Myocyte (in vitro differentiated cells): Measurements from ENCODE around the gene GJA9. TPM values are rescaled to one million over a fixed set of nuclear protein-coding genes. Genes with fewer than 3 reads are reported as not detected.
"Not testable (repeated sequence)": the region's sequence is repeated elsewhere in the genome, so short reads cannot be mapped to it uniquely, and the experiment has no call there.

Experiments used
- DNase-seq: peaks from one replicate; pipeline ENCODE4 v3.0.0-alpha.2; 2012; ENCODE audit warnings: low read depth
- polyA plus RNA-seq: library from polyadenylated mRNA; unstranded; fragments of >200 nt; gene quantifications from one replicate; pipeline ENCODE4 v1.2.1, GENCODE V29; 2012; ENCODE audit warnings: missing spikeins
- total RNA-seq: library from RNA; depleted of rRNA; stranded (reverse); fragments of >200 nt; gene quantifications from 2 replicates; pipeline ENCODE4 v1.2.3, GENCODE V29; 2014

Gene GJA9
- total RNA-seq = not detected in 2 replicates
- 0.32 TPM for polyA plus RNA-seq

DNA sequence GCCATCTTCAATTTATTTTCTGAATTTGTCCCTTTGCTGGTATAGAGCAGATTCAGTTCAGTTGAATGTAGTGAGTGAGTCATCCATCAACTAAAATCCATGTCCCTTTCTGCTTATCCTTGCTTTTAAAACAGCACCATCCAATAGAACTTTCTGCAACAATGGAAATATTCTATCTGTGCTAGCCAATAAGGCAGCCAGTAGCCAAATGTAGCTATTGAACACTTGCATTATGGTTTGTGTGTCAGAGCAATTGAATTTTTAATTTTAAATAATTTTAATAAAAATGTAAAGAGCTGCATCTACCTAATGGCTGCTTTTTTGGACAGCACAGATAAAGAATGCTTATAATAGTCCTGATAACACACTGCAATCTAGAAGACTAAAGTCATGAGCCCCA is at the start of gene GJA9:
TSS of gene GJA9 (minus strand) at position 101 of the 400 bp plus-strand sequence. CDS start 5,489 bp downstream, outside the sequence.
- DNase-seq = no peak

DNA sequence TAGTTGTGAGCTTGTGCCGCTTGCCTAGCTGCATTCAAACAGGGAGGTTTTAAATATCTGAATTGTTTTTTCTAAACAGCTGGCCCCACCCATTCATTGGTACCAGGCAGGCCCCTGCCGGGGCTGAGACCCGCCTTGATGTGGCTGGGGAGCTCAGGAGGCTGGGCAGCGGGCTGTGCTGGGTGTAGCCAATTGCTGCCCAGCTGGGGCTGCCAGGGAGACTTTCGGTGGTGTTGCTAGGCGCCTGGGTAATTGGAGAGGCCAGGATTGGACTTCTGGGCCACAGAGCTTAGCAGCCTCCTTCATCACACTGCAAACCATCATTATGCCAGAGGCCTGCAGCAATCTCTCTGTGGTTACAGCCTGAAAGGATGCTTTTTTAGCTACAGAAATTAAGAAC is 48.1 kb upstream of the GJA9 start:
- DNase-seq = peak; percentile 62

DNA sequence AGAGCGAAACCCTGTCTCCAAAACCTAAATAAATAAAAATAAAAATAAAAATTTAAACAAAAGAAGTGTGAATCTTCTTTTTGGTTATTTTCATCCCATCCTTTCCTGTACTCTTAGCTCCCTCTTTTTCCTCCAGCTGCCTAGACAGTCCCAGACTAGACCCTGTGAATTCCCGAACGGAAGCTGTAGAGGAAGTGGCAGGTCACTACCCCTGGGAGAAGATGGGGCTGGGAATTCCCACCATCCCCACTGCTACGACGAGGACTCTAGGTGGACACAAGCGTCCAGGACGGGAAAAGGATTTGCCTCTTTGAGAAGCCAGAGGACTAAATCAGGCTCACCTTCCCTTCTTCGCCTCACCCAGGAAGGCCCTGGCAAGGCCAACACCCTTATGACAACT is 47.7 kb upstream of the GJA9 start:
- DNase-seq = no peak

DNA sequence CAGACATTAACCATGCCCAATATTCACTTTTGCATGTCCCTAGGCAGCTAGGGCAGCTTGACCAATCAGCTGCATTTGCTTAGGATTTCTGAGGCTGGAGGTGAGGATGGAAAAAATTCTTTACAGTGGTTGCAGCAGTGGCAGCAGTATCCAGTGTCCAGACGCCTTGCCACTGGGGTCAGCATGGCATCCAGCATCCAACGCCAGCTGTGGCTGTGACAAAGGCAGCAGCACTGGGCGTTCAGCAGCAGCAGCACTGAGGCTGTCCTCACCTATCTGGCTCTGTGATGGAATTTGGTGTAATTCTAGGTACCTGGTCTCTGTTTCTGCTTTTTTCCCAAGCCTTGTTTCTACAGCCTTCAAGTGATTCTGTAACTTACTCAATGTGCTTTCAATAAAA is 44.7 kb upstream of the GJA9 start:
- no peak for DNase-seq

DNA sequence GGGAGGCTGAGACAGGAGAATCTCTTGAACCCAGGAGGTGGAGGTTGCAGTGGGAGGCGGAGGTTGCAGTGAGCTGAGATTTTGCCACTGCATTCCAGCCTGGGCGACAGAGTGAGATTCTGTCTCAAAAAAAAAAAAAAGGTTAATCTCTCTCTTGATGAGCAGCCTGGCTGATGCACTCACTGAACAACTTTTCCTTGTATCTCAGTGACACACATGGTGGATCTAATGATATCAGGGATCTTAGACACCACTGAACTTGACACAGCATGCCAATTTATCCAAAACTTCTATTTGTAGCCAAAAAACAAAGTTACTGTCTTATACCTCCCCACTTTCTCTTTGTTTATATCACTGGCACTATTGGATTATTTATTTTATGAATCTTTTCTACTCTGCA is 44.0 kb upstream of the GJA9 start:
- DNase-seq = no peak

DNA sequence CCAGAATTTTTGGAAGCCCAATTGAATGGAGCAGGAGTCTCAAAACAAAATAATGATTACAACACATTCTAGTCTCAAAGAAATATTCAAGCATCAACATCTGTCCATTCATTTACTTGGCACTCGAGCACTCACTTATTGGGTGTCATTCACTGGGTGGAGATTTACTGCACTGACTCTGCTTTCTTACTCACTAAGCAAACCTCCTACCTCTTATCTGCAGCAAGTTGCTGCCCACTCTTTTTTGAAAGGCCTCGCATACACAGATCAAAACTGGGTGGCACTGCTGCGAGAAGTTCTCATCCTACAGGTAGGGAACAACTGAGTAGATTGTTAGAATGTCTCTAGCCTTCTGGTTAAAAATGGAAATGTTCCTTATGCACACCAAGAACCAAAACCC is 42.2 kb upstream of the GJA9 start:
- DNase-seq = no peak

DNA sequence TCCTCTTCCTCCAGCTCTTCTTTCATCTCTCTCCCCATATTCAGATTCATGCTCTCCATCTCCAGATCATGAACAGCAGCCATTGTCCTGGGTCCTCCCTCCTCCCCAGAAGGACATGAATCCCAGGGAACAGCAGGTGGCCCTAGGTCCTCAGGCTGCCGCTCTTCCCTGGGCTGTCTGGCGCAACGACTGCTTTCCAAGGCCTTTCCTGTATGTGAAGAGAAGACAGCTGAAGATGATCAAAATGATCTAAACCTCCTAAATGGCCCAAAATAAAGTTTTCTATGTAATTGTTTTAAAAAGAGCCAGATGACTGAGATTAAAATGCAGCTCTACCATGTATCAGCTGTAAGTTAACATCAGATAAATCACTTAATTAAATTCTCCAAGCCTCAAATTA is 37.7 kb upstream of the GJA9 start:
- no peak for DNase-seq

DNA sequence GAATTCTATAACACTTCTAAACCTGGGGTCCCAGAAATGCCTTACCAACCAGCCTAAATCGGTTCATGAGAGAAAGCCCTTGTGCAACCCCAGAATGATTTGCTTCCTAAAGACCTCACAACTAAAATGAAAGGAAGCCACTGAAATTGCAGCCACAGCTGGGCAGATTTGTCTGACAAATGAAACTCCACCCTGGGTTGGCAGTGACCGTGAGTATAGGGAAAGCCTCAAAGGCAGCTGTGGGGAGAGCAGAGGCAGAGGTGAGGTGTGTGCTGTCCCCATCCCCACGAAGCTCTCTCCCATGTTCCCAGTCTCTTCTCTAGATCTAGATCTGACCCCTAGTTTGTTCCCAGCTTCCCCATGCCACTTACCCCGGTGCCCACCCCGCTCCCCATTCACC is 37.2 kb upstream of the GJA9 start:
- DNase-seq = no peak

DNA sequence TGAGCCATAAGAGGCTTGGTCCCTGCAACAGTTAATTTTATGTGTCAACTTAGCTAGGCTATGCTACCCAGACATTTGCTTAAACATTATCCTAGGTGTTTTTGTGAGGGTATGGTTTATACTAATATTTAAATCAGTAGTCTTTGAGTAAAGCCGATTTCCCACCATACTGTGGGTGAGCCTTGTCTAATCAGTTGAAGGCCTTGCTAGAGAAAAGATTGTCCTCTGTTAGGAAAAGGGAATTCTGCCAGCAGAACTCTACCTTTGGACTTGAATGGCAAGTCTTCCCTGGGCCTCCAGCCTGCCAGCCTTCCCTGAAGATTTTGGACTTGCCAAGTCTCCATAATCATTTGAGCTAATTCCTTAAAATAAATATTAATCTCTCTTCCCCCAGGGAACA is 36.4 kb upstream of the GJA9 start:
- DNase-seq = no peak

DNA sequence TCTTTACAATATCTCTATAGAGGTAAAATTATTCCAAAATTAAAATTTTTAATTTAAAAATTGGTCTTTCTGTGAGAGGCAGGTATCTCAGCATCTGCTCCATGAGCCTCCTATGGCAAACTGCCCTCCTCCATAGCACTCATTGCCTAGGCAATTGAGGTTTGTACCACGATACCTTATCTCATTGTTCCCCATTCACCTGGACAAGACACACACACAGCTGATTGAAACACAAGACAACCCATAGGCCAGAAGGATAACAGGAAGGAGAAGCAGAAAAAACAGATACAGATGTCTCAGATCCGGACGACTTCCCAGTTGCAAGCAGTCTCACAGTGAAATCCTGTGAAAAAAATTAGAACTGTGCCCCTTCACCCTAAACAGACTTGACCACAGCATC is 36.0 kb upstream of the GJA9 start:
- DNase-seq = no peak

DNA sequence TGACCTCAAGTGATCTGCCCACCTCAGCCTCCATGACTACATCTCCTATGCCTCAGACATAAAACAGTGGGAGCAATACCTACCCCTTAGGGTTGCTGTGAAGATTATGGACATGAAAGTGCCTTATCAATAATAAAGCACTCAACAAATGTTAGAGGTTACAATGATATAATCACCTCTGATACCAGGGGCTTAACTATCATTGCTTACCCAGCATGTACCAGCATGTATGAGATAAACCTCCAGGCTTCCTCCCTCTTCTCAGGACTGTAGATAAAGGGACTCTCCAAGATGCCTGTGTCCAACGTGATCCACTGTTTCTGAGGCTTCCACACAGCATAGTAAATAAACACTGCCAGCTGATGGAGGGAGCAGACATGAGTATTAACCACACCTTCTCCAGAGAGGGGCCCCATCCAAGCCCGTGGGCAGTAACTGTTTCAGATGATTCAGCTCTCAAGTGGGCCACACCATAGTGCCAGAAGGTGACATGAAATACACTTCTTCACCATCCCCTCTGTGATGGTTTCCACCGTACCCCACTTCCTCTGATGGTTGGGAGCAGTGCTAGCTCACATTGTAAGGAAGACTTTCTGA is 34.1 kb upstream of the GJA9 start:
- DNase-seq = no peak

DNA sequence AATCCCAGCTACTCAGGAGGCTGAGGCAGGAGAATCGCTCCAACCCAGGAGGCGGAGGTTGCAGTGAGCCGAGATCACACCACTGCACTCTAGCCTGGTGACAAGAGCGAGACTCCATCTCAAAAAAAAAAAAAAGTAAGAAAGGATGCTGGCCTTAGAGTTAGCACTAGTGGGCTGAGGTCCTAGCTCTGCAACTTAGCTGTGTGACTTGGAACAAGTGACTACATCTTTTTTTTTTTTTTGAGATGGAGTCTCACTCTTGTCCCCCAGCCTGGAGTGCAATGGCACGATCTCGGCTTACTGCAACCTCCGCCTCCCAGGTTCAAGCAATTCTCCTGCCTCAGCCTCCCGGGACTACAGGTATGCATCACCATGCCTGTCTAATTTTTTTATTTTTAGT is 33.5 kb upstream of the GJA9 start:
- not testable (repeated sequence) for DNase-seq

DNA sequence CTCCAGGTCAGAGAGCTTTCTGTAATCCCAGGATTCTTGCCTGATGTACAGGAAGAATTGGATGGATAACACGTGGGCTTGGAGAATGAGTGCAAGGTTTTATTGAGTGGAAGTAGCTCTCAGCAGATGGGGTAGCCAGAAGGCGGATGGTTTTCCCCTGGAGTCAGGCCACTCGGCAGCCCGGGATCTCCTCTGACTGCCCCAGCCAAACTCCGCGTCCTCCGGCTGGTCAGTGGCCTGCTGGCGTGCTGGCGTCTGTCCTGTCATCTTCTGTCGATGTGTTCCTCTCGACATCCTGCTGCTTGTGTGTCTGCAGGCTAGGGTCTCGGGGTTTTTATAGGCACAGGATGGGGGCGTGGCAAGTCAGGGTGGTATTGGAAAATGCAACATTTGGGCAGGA is 27.4 kb upstream of the GJA9 start:
- no peak for DNase-seq

DNA sequence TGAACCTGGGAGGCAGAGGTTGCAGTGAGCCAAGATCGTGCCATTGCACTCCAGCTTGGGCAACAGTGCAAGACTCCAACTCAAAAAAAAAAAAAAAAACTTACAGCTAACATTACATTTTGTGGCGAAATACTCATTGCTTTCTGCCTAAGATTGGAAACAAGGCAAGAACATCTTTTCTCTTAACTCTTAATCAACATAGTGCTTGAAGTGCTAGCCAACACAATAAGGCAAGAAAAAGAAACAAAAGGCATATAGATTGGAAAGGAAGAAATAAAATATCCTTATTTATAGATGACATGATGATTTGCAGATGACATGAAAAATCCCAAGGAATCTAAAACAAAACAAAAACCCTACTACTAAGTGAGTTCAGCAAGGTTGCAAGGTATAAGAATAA is 24.6 kb upstream of the GJA9 start:
- DNase-seq = no peak

DNA sequence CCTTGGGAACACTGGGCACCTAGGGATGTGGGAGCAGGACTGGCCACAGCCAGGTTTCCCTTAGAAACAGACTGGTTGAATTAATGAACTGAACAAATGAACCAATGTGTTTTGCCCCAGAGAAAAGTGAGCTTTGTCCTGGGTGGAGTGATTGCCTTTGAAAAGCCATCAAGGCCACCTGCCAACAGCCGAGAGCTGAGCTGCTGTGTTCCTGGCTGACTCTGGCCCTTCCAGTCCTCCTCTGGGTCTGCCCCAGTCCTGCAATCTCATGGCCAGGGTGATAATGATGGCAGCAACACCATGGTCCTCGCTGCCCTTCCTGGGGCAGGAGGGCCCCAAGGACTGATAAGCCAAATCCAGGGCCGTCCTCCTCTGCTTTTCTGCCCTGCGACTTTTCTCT is 18.2 kb upstream of the GJA9 start:
- no peak for DNase-seq

DNA sequence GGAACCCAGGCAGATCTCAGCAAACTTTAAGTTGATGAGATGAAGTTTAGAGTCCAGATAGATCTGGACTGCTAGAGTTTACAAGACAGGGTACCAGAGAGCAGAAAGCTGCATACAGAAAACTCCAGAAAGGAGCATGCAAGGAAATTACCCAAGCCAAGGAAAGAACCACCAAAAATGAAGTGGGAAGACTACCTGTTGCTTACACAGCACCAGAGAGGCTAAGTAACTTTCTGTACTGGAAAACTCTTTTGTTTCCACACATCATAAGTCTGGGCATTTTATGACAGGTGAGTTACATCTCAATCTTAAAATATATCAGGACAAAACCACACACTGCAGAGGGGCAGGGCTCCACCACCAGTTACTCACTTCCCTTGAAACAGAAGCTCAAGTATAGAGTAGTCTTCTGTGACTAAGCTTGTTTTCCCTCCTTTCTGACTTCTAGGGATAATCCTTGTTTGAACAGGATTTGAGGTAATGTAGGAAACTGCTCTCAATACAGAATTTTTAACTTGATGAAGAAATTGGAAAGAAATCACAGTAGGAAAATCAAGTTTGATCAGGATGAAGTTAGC is 17.4 kb upstream of the GJA9 start:
- DNase-seq = peak; percentile 16

DNA sequence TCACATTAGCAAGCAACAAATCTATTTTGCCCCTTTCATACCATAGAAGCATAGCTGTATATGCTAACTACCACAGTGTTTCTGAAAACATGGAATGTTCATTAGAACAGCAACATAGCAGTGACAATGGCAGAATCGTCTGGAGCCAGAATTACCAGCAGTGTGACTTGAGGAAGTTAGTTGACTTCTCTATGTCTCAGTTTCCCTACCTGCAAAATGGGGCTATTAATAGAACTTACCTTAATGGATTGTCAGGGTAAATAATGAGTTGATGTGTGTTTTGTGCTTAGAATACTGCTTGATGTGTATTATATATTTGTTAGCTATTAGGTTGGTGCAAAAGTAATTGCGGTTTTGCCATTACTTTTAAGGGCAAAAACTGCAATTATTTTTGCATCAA is 14.8 kb upstream of the GJA9 start:
- no peak for DNase-seq

DNA sequence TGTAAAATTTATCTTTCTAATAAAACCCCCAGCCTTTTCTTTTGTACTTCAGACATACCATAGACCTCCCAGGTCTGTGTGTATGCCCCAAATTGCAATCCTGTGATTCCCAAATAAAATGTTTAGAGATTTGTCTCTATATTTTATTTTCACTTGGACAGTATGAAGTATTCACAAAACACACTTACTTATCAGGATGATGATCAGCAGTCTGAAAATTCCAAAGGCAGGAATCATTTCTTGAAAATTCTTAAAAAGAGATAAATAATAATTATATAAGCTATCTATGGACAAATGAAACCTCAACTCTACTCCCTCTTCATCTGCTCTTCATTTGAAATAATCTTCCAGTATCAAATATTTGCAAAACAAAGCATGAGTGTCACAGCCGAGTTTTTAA is 11.6 kb upstream of the GJA9 start:
- DNase-seq = no peak

DNA sequence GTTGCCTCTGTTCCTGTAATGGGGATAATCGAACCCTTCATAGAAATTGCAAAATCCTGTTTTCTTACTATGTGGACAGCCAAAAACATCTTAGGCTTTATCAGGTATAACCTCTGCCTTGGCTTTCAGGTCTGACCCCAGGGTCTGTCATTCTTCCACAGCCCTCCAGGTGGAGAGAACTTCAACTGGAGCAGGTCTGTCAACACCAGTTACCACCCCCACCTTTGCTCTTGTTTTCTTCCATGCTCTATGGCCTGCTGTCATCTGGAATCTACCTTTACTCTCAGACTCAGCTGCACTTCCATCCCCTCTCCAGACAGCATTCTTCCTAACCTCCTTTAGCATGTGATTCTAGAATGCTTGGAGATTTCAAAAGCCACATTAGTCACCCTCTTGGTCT is 10.4 kb upstream of the GJA9 start:
- peak; percentile 30 for DNase-seq

DNA sequence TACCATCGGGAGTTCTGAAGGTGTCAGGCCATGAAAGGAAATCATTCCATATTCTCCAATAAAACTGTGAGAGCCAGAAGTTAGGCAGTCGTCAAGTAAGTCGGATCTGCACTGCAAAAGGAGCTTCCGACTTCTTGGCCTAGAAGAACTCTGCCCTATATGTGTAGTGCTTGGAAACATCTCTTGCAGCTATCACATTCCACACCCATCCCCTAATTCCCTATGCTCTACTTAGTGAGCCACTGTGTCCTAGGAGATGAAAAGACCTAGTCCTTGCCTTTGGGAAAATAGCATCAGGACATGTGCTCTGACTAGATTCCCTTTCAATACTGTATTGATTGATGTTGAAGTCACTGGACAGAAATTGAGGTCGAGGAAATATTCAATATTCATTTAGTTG is 8.2 kb upstream of the GJA9 start:
- no peak for DNase-seq

DNA sequence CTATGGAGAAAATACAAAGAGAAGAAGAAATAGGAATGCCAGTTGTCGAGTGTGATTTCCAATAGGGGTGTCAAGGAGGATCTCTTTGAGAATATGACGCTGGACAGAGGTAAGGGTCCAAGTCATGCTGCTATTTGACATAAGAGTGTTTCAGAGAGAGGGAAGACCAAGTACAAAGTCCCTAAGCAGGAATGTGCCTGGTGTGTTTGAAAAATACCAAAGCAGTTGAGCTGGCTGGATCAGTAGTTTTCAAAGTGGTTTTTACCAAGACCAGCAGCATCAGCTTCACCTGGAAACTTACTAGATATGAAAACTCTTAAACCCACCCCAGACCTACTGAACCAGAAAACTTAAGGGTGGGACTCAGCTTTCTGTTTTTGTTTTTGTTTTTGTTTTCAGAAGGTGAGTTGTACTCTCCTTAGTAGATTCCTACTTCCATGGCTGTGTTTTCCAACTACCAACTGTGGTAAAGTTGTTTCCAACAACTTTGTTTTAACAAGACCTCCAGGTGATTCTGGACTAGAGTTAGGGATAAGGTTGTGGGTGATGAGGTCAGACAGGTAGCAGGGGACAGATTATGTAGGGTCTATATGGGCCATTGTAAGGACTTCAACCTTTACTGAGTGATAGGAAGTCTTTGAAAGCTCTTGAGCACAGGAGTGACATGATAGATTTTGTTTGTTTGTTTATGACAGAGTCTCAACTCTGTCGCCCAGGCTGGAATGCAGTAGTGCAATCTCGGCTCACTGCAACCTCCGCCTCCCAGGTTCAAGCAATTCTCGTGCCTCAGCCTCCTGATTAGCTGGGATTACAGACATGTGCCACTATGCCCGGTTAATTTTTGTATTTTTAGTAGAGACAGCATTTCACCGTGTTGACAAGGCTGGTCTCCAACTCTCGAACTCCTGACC is 7.3 kb upstream of the GJA9 start:
- no peak for DNase-seq

DNA sequence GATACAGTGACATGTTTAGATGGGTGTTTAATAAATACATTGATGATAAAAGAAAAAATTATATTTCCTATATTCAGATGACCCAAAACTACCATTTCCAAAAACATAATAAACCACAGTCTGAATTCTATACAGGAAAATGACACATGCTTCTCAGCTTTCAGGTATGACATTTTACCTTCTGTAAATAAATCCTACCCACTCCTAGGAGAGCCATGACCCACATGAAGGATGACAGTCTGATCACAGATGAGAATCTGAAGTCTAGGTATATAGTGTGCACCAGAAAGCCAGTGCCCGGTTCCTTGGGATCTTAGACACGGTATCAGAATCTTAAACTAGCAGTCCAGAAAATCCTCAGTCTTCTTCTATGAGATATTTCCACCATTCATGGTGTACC is 3.7 kb upstream of the GJA9 start:
- DNase-seq = no peak

DNA sequence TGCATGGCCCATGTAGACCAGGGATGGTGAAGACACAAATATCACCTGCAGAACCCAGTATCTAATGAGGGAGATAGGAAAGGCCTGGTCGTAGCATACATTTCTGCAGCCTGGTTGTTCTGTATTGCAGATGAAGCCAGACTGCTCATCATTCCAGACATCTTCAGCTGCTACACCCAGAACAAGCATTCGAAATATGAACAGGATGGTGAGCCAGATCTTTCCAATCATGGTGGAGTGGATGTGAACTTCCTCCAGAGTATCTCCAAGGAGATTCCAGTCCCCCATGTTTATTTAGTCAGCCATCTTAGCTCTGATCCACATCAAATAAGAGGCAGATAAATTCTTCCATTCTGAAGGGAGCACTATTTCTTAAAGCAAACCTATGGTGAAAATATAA is 5.6 kb downstream of the GJA9 start:
- DNase-seq = peak; percentile 20
